IPS DF 6.9 (cell line): ENCODE results near the gene FREM1.
"Not testable (repeated sequence)": the region's sequence is repeated elsewhere in the genome, so short reads cannot be mapped to it uniquely, and the experiment has no call there.

Experiments
- DNase-seq: peaks from one replicate; pipeline ENCODE4 v3.0.0-alpha.2; 2013; ENCODE audit warnings: low read depth, low spot score
- H3K27ac ChIP-seq: one replicate; pipeline ENCODE4 v1.5.1; 2013; ENCODE audit warnings: low read length, control low read depth
- H3K27me3 ChIP-seq: 2 replicates; pipeline ENCODE4 v1.6.1; 2013; ENCODE audit warnings: mild to moderate bottlenecking, low read length; ENCODE audit not compliant: control insufficient read depth, insufficient read depth
- H3K36me3 ChIP-seq: 2 replicates; pipeline ENCODE4 v1.6.1; 2013; ENCODE audit warnings: low read length; ENCODE audit not compliant: control insufficient read depth, insufficient read depth
- H3K4me1 ChIP-seq: 2 replicates; pipeline ENCODE4 v1.6.1; 2013; ENCODE audit warnings: low read length; ENCODE audit not compliant: control insufficient read depth, insufficient read depth
- H3K4me3 ChIP-seq: 2 replicates; pipeline ENCODE4 v1.5.1; 2013; ENCODE audit warnings: mild to moderate bottlenecking, low read length
- H3K9me3 ChIP-seq: 2 replicates; pipeline ENCODE4 v1.6.1; 2013; ENCODE audit warnings: low read length, inconsistent platforms; ENCODE audit not compliant: control insufficient read depth, insufficient read depth
- WGBS: extraction: QIAGEN DNeasy Blood & Tissue Kit; methylation state at CpG from one replicate; pipeline ENCODE4 v1.1.7; 2013; ENCODE audit warnings: mixed read lengths, missing lambda C conversion rate; ENCODE audit not compliant: insufficient read length, insufficient coverage; 5-methylcytosine and 5-hydroxymethylcytosine counted together

The FREM1 gene

GRCh38 chr9:14935106-14935751, 25.0 kb upstream of the FREM1 start:
- 100% methylated on average over 1 of the region's 4 CpGs for whole genome bisulfite sequencing
- DNase-seq = no peak
- Histone ChIP-seq H3K27me3 (no peaks in the 10 kb centered on the region), H3K4me1 (0 out of 2 replicates have a peak, but pooled peaks cover 2% of the 10 kb centered on the region), H3K9me3 (no peaks in the 10 kb centered on the region), H3K27ac (no peak overlapping the region), H3K4me3 (no peak overlapping the region), H3K36me3 (no peaks in the 10 kb centered on the region)

DNA sequence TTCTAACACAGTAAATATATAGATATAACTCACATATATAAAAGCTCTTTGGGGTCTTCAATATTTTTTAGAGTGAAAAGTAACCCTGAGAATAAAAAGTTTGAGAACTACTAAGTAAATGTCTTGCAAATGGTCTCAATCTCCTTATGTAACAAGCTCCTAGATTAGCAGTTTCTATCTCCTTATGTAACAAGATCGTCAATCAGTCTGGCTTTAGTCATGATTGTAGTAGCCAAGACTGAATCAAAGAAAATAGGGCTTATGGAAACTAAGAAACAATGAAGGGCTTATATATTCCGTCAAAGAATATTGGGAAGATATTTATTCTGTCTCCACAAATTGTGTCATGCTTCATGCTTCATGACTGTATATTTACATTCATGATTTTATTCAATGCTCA, 22.4 kb upstream of the FREM1 start:
- Histone ChIP-seq H3K27me3 (no peaks in the 10 kb centered on the region), H3K4me1 (no peaks in the 10 kb centered on the region), H3K27ac (no peak overlapping the region), H3K9me3 (no peaks in the 10 kb centered on the region), H3K4me3 (no peak overlapping the region), H3K36me3 (no peaks in the 10 kb centered on the region)
- no CpG with 5 or more reads among the region's 2 CpGs for WGBS
- DNase-seq = no peak

- Histone ChIP-seq H3K27me3 (no peaks in the 10 kb centered on the region), H3K4me3 (no peak overlapping the region)
These were observed 22.0 kb upstream of the FREM1 start for GRCh38 chr9:14932231-14932630.

GRCh38 chr9:14926941-14927624, 16.9 kb upstream of the FREM1 start:
- WGBS = no CpG with 5 or more reads among the region's 3 CpGs
- DNase-seq = no peak
- no peaks in the 10 kb centered on the region for H3K9me3 ChIP-seq
- no peaks in the 10 kb centered on the region for H3K36me3 ChIP-seq
- no peak overlapping the region for H3K27ac ChIP-seq
- H3K4me1 ChIP-seq = no peaks in the 10 kb centered on the region
- H3K27me3 ChIP-seq = no peaks in the 10 kb centered on the region; the same call in 1 of the 2 replicates
- H3K4me3 ChIP-seq = no peak overlapping the region

More at GRCh38 chr9:14932231-14932630, 22.0 kb upstream of the FREM1 start:
- Histone ChIP-seq H3K27ac (no peak overlapping the region), H3K4me1 (no peaks in the 10 kb centered on the region), H3K9me3 (no peaks in the 10 kb centered on the region), H3K36me3 (no peaks in the 10 kb centered on the region)
- DNase-seq = no peak

DNA sequence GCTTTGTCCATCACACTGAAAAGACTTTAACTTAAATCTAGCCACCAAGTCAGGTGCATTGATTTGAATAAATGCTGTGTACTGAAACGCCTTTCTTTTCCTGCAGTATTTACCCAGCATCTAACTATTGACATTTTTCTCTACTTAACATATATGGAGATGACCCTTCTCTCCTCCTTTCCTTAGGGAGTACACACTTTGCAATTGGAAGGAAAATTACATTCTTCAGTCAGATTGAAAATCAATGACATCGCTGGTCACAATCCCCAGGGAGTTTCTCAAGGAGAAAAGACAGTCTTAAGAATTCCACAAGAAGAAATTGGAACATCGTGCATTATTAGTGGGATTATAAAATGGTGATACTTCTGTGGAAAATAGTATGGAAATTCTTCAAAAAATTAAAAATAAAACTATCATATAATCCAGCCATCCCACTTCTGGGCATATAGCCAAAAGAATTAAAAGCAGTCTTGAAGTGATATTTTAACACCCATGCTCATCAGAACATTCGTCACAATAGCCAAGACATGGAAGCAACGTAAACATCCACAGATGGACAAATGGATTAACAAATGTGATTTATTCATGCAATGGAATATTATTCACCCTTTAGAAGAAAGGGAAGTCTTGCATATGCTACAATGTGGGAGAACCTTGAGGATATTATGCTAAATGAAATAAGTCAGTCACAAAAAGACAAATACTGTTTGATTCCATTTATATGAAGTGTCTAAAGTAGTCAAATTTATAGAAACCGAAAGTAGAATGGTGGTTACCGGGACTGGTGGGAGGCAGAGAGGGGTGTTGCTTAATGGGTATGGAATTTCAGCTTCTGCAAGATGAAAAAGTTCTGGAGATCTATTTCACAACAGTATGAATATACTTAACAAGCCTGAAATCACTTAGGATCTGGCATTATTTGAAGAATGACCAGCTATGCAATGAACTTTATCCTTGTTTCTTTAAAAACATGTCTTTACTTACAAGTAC, 14.3 kb upstream of the FREM1 start:
- Histone ChIP-seq H3K27ac (no peak overlapping the region), H3K4me3 (no peak overlapping the region), H3K36me3 (no peaks in the 10 kb centered on the region), H3K9me3 (no peaks in the 10 kb centered on the region), H3K27me3 (no peaks in the 10 kb centered on the region; the same call in 1 of the 2 replicates), H3K4me1 (no peaks in the 10 kb centered on the region)
- DNase-seq = no peak
- no CpG with 5 or more reads among the region's 7 CpGs for WGBS

DNA sequence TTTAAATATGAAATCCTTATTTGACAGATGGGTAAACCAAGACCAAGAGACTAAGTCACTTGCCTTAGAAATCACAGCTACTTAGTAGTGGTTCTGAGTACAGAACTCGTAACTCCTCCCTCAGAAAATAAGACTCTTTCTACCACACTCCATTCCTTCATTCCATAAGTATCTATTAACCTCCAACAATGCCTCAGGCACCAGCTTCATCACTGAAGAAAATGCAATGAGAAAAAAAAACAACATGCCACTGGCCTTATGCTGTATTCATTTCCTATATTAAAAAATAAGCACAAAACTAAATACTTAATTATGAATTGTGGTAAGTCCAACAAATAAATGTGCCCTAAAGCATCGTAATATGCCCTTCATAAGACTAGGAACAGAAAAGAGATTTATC, 13.5 kb upstream of the FREM1 start:
- no CpG with 5 or more reads among the region's 2 CpGs for WGBS
- no peaks in the 10 kb centered on the region for H3K4me1 ChIP-seq
- no peaks in the 10 kb centered on the region for H3K36me3 ChIP-seq
- H3K27ac ChIP-seq = no peak overlapping the region
- H3K9me3 ChIP-seq = no peaks in the 10 kb centered on the region
- no peak for DNase-seq
- H3K4me3 ChIP-seq = no peak overlapping the region
- H3K27me3 ChIP-seq = no peaks in the 10 kb centered on the region; the same call in 1 of the 2 replicates

DNA sequence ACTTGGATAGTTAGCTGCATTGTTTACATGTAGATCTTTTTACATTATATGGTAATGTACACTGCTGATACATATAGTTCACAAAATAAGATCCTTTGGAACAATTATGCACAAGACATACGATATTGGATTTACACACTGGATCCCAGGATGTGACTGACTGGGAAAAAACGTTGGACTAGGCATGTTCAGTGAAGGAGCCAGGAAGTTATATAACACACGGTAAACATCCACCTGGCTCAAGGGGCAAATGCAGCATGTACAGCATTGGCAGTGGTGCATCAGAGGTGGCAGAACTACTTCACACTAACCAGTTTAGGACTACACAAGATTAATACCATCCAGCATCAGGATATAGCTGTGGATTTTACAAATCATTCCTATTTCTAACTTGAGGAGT, 10.6 kb upstream of the FREM1 start:
- not testable (repeated sequence) for H3K27ac ChIP-seq, H3K4me1 ChIP-seq, DNase-seq, H3K9me3 ChIP-seq, H3K27me3 ChIP-seq, H3K4me3 ChIP-seq, H3K36me3 ChIP-seq
- WGBS = no CpG with 5 or more reads among the region's 3 CpGs

DNA sequence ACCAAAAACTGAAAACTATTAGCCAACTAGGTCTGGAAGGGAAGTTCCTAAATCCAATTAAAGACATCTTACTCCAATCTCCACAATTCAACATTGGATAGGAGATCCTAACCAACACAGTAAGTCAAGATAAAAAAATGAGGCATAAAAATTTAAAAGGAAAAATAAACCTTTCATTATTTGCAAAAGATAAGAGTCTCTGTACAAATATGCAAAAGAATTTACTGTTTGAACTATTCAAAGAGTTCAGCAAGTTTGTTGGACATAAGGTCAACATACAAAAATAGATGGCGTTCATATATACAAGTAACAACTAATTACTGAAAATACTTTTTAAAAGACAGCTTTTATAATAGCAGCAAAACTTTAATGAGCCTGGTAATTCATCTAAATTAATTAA, 3.1 kb upstream of the FREM1 start:
- DNase-seq = no peak
- WGBS = no CpG with 5 or more reads among the region's 1 CpG
- Histone ChIP-seq H3K27ac (no peak overlapping the region), H3K4me1 (peaks cover 3% of the 10 kb centered on the region; the same call in 1 of the 2 replicates), H3K9me3 (no peaks in the 10 kb centered on the region), H3K36me3 (no peaks in the 10 kb centered on the region), H3K4me3 (no peak overlapping the region), H3K27me3 (no peaks in the 10 kb centered on the region)

GRCh38 chr9:14912859-14913258, 2.6 kb upstream of the FREM1 start:
- Histone ChIP-seq H3K36me3 (no peaks in the 10 kb centered on the region), H3K27ac (no peak overlapping the region), H3K4me3 (no peak overlapping the region), H3K27me3 (no peaks in the 10 kb centered on the region), H3K4me1 (peaks cover 3% of the 10 kb centered on the region; the same call in 1 of the 2 replicates), H3K9me3 (no peaks in the 10 kb centered on the region)
- DNase-seq = no peak
- no CpG with 5 or more reads among the region's 6 CpGs for WGBS

DNA sequence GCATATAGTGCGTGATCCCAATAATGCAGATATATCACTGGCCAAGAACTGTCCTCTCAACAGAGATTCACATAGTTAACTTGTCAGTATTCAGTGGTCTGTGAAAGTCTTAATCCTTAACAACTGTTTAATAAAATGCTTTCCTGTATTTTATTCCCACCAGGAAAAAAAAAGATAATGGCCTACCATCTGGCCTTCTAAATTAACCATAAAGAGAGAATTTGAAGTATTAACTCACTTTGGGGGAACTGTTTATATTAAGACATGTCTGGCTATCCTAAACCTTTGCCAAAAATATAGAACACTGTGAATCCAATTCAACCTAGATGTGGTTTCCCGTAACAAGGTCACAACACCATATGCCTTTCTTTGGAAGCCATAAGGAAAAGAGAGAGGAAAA, 818 bp upstream of the FREM1 start:
- Histone ChIP-seq H3K9me3 (no peaks in the 10 kb centered on the region), H3K27ac (no peak overlapping the region), H3K4me3 (no peak overlapping the region), H3K36me3 (no peaks in the 10 kb centered on the region), H3K4me1 (peaks cover 3% of the 10 kb centered on the region; the same call in 1 of the 2 replicates), H3K27me3 (no peaks in the 10 kb centered on the region)
- WGBS = no CpG with 5 or more reads among the region's 2 CpGs
- DNase-seq = no peak
